K562 (cell line): ENCODE results near the gene EPX. TPM values are rescaled to one million over a fixed set of nuclear protein-coding genes. Genes with fewer than 3 reads are reported as not detected.

Source experiments
- CLOCK ChIP-seq: fragments of 250-450 bp; sonication (Bioruptor Pico); IDR thresholded peaks from 2 replicates; pipeline ENCODE4 v1.4.0; 2020; ENCODE audit warnings: mild to moderate bottlenecking, moderate library complexity, borderline replicate concordance
- HLTF ChIP-seq: fragments of 450-650 bp; IDR thresholded peaks from 2 replicates; pipeline ENCODE4 v1.6.1; 2016
- KDM2B ChIP-seq: fragments of 250-450 bp; sonication (Bioruptor Pico); IDR thresholded peaks from 2 replicates; pipeline ENCODE4 v1.8.0; 2021; ENCODE audit warnings: mild to moderate bottlenecking, moderate library complexity
- MCM2 ChIP-seq: fragments of 450-650 bp; IDR thresholded peaks from 2 replicates; pipeline ENCODE4 v1.6.1; 2017; ENCODE audit warnings: low read depth, mild to moderate bottlenecking
- MED1 ChIP-seq: sonication (generic); formaldehyde crosslinking; IDR thresholded peaks from 2 replicates; pipeline ENCODE4 v1.8.1; 2023; ENCODE audit warnings: missing genetic modification reagents, borderline replicate concordance
- MTA2 ChIP-seq: fragments of 450-650 bp; IDR thresholded peaks from 2 replicates; pipeline ENCODE4 v1.6.1; 2016; ENCODE audit warnings: low read depth
- NBN ChIP-seq: fragments of 450-650 bp; IDR thresholded peaks from 2 replicates; pipeline ENCODE4 v1.6.1; 2016; ENCODE audit warnings: low read depth, mild to moderate bottlenecking
- NCOA1 ChIP-seq: fragments of 450-650 bp; IDR thresholded peaks from 2 replicates; pipeline ENCODE4 v1.6.1; 2016; ENCODE audit warnings: low read depth
- NRF1 ChIP-seq, 2 experiments: fragments of 450-650 bp; IDR thresholded peaks in 1 of 2; conservative IDR thresholded peaks in 1 of 2; 2 replicates each; pipeline ENCODE4 v1.6.1; 2014; ENCODE audit warnings: mild to moderate bottlenecking in 2 of 2
- PTTG1 ChIP-seq: fragments of 450-650 bp; IDR thresholded peaks from 2 replicates; pipeline ENCODE4 v1.6.1; 2016; ENCODE audit warnings: low read depth, mild to moderate bottlenecking, missing genetic modification characterization, missing compliant biosample characterization
- SAFB ChIP-seq: fragments of 200-400 bp; formaldehyde crosslinking; IDR thresholded peaks from 2 replicates; pipeline ENCODE4 v1.6.1; 2017; ENCODE audit warnings: low read depth, low read length, borderline replicate concordance
- SNIP1 ChIP-seq: fragments of 450-650 bp; IDR thresholded peaks from 2 replicates; pipeline ENCODE4 v1.7.1; 2017; ENCODE audit warnings: low read depth, mild to moderate bottlenecking
- TRIM25 ChIP-seq: fragments of 450-650 bp; IDR thresholded peaks from 2 replicates; pipeline ENCODE4 v1.7.0; 2016; ENCODE audit warnings: borderline replicate concordance
- TSC22D4 ChIP-seq: fragments of 450-650 bp; IDR thresholded peaks from 2 replicates; pipeline ENCODE4 v1.6.1; 2016; ENCODE audit warnings: missing genetic modification characterization, missing biosample characterization, control low read depth
- ZBTB17 ChIP-seq: fragments of 450-650 bp; formaldehyde crosslinking; IDR thresholded peaks from 2 replicates; pipeline ENCODE4 v1.4.0; 2020; ENCODE audit warnings: mild to moderate bottlenecking
- ZFP91 ChIP-seq: sonication (generic); formaldehyde crosslinking; IDR thresholded peaks from 2 replicates; pipeline ENCODE4 v1.8.0; 2022; ENCODE audit warnings: mild to moderate bottlenecking, missing genetic modification reagents
- ZNF124 ChIP-seq: sonication (generic); formaldehyde crosslinking; IDR thresholded peaks from 2 replicates; pipeline ENCODE4 v1.8.1; 2022; ENCODE audit warnings: missing genetic modification reagents
- ZNF224 ChIP-seq: sonication (generic); formaldehyde crosslinking; IDR thresholded peaks from 2 replicates; pipeline ENCODE4 v1.8.0; 2022; ENCODE audit warnings: mild to moderate bottlenecking, missing genetic modification reagents
- ZNF239 ChIP-seq: fragments of 250-450 bp; sonication (Bioruptor Pico); IDR thresholded peaks from 2 replicates; pipeline ENCODE4 v1.4.0; 2020; ENCODE audit warnings: mild to moderate bottlenecking
- ZNF3 ChIP-seq: fragments of 250-450 bp; sonication (Bioruptor Pico); IDR thresholded peaks from 2 replicates; pipeline ENCODE4 v1.5.0; 2021; ENCODE audit warnings: mild to moderate bottlenecking, moderate library complexity
- ZNF639 ChIP-seq, 2 experiments: fragments of 200-800 bp in 1 of 2; sonication (Bioruptor generic) in 1 of 2; sonication (generic) in 1 of 2; formaldehyde crosslinking in 1 of 2; IDR thresholded peaks in 1 of 2; conservative IDR thresholded peaks in 1 of 2; 2 replicates each; pipeline versions ENCODE4 v1.5.0 to v1.6.1; 2016 to 2020; ENCODE audit warnings: missing compliant biosample characterization in 1 of 2, missing genetic modification characterization in 1 of 2, missing genetic modification reagents in 1 of 2
- ZNF780A ChIP-seq: fragments of 250-450 bp; sonication (Bioruptor Pico); IDR thresholded peaks from 2 replicates; pipeline ENCODE4 v1.5.0; 2021; ENCODE audit warnings: mild to moderate bottlenecking
- polyA plus RNA-seq, 8 experiments: library from polyadenylated mRNA; depleted of rRNA in 4 of 8; stranded (reverse) in 5 of 8; unstranded in 3 of 8; fragments of >200 nt; fragmentation: Nextera tagmentation in 2 of 8; fragmentation: Illumina TruSeq in 1 of 8; extraction: Ambion mirVana in 2 of 8; extraction: Trizol in 1 of 8; gene quantifications; 2 replicates each; pipeline versions ENCODE4 v1.2.1 to v1.2.3, GENCODE V29; 2011 to 2014; ENCODE audit warnings: inconsistent platforms in 1 of 8, missing spikeins in 1 of 8
- total RNA-seq, 7 experiments: library from RNA; depleted of rRNA in 6 of 7; stranded (reverse); fragments of >200 nt in 6 of 7; fragmentation: Illumina TruSeq in 2 of 7; extraction: Trizol in 2 of 7; gene quantifications; 2 replicates each; pipeline versions ENCODE4 v1.2.1 to v1.2.3, GENCODE V29; 2011 to 2021; ENCODE audit warnings: low replicate concordance in 1 of 7

The EPX gene
- total and polyA plus RNA-seq, 9 of the 15 experiments (the other 6 are each of a cell fraction or from before 2014, with no cell fraction given), result 0.07 to 0.33 (median 0.19) TPM; not detected in 3

GRCh38 chr17:58184986-58185761 lies 7.4 kb upstream of the EPX start (continued):
- TF ChIP-seq SAFB, result no peak
- TF ChIP-seq ZFP91 (CRISPR knock-in tag), result no peak
- peak; percentile 30 to 40; a peak in 2 of 4 replicates for TF ChIP-seq NRF1 (conservative IDR thresholded peaks at IDR 0.05 in 1 of 2, IDR thresholded peaks at IDR 0.05 in 1 of 2)
- no peak for TF ChIP-seq MTA2
- TF ChIP-seq NCOA1, result no peak
- TF ChIP-seq ZNF780A (CRISPR knock-in tag), result no peak
- TF ChIP-seq MED1 (CRISPR knock-in tag), result no peak
- 0 out of 2 replicates have a peak, but pooled peaks have one; percentile 21 for TF ChIP-seq ZNF3 (CRISPR knock-in tag)
- TF ChIP-seq ZNF224 (CRISPR knock-in tag), result no peak
- TF ChIP-seq PTTG1, result no peak
- no peak for TF ChIP-seq TSC22D4
- TF ChIP-seq TRIM25, result no peak
- no peak for TF ChIP-seq ZNF124 (CRISPR knock-in tag)
- no peak for TF ChIP-seq MCM2
- peak; percentile 37; the same call in 1 of the 2 replicates for TF ChIP-seq CLOCK
- TF ChIP-seq SNIP1, result no peak
- TF ChIP-seq ZNF239, result peak; percentile 71
- peak in 1 of 2 experiments; percentile 89; a peak in 2 of 4 replicates for TF ChIP-seq ZNF639 (CRISPR knock-in tag; conservative IDR thresholded peaks at IDR 0.05 in 1 of 2, IDR thresholded peaks at IDR 0.05 in 1 of 2)
- no peak for TF ChIP-seq HLTF
- TF ChIP-seq NBN, result no peak
- no peak for TF ChIP-seq KDM2B (CRISPR knock-in tag)
- TF ChIP-seq ZBTB17 (CRISPR knock-in tag), result peak; percentile 78; the same call in 1 of the 2 replicates
